Endothelial cell of umbilical vein (primary cell): ENCODE measurements around the gene CCDC183.

Experiments used
- CTCF ChIP-seq, 2 donors: IDR thresholded peaks; 1 replicate in 1 of 2; 2 replicates in 1 of 2; pipeline ENCODE4 v1.5.1; 2011; ENCODE audit warnings: low read length in 2 of 2, mild to moderate bottlenecking in 2 of 2, moderate library complexity in 2 of 2, control low read depth in 1 of 2, inconsistent platforms in 1 of 2, low read depth in 1 of 2; ENCODE audit not compliant: insufficient read depth in 1 of 2; ENCODE audit errors: extremely low read depth in 1 of 2
- EZH2 ChIP-seq: IDR thresholded peaks from 2 replicates; pipeline ENCODE4 v1.6.1; 2012; ENCODE audit warnings: borderline replicate concordance, low read depth, mild to moderate bottlenecking, moderate library complexity, low read length, inconsistent platforms; ENCODE audit not compliant: severe bottlenecking
- FOS ChIP-seq: IDR thresholded peaks from 2 replicates; pipeline ENCODE4 v1.6.1; 2011; ENCODE audit warnings: mild to moderate bottlenecking, low read length, moderate library complexity, borderline replicate concordance; ENCODE audit not compliant: insufficient read depth
- MYC ChIP-seq: IDR thresholded peaks from one replicate; pipeline ENCODE4 v1.6.1; 2011; ENCODE audit warnings: mild to moderate bottlenecking, low read depth, low read length
- POLR2A ChIP-seq: IDR thresholded peaks from 2 replicates; pipeline ENCODE4 v1.6.1; 2012; ENCODE audit warnings: low read depth, mild to moderate bottlenecking, control low read depth, low read length

- TF ChIP-seq EZH2 (no peak), CTCF (IDR thresholded peaks at IDR 0.05; ENCODE audit: extremely low read depth in 1 of 2, insufficient read depth in 1 of 2, low read depth in 1 of 2, low read length in 2 of 2) (no peak), MYC (no peak), FOS (no peak), POLR2A (no peak)
These were observed 48.7 kb upstream of the CCDC183 start for GRCh38 chr9:136747161-136748060.
